HEK293 (cell line): Measurements from ENCODE around the gene SEPTIN3.
A peak's percentile ranks its signal among the peaks of the same experiment; 100 is the strongest.

ENCODE experiments used
- ELK4 ChIP-seq: IDR thresholded peaks from 2 replicates; pipeline ENCODE4 v1.6.1; 2011; ENCODE audit warnings: mild to moderate bottlenecking, low read depth, low read length, borderline replicate concordance
- GFI1B ChIP-seq: fragments of 450-650 bp; formaldehyde crosslinking; IDR thresholded peaks from 2 replicates; pipeline ENCODE4 v1.5.1; 2016; ENCODE audit warnings: missing biosample characterization, missing genetic modification characterization
- GLI4 ChIP-seq: fragments of 450-650 bp; formaldehyde crosslinking; IDR thresholded peaks from 2 replicates; pipeline ENCODE4 v1.5.1; 2016; ENCODE audit warnings: missing biosample characterization, missing genetic modification characterization
- HIC1 ChIP-seq: fragments of 450-650 bp; formaldehyde crosslinking; IDR thresholded peaks from 2 replicates; pipeline ENCODE4 v1.5.1; 2016; ENCODE audit warnings: missing biosample characterization, missing genetic modification characterization
- HOXA7 ChIP-seq: sonication (generic); formaldehyde crosslinking; IDR thresholded peaks from 2 replicates; pipeline ENCODE4 v1.8.1; 2022; ENCODE audit warnings: missing genetic modification reagents, borderline replicate concordance
- IKZF3 ChIP-seq: fragments of 450-650 bp; IDR thresholded peaks from 2 replicates; pipeline ENCODE4 v1.5.0; 2018; ENCODE audit warnings: missing biosample characterization, mild to moderate bottlenecking, missing genetic modification characterization, moderate library complexity
- INSM2 ChIP-seq: fragments of 450-650 bp; formaldehyde crosslinking; IDR thresholded peaks from 2 replicates; pipeline ENCODE4 v1.5.1; 2016; ENCODE audit warnings: missing biosample characterization, missing genetic modification characterization
- KLF16 ChIP-seq: fragments of 450-650 bp; formaldehyde crosslinking; IDR thresholded peaks from 2 replicates; pipeline ENCODE4 v1.5.1; 2017; ENCODE audit warnings: missing biosample characterization, missing genetic modification characterization
- KLF17 ChIP-seq: fragments of 450-650 bp; formaldehyde crosslinking; IDR thresholded peaks from 2 replicates; pipeline ENCODE4 v1.5.1; 2016; ENCODE audit warnings: missing biosample characterization, missing genetic modification characterization
- MEIS1 ChIP-seq: sonication (generic); formaldehyde crosslinking; IDR thresholded peaks from 2 replicates; pipeline ENCODE4 v1.8.1; 2022; ENCODE audit warnings: missing genetic modification reagents, mild to moderate bottlenecking, borderline replicate concordance
- PRDM6 ChIP-seq: fragments of 450-650 bp; formaldehyde crosslinking; IDR thresholded peaks from 2 replicates; pipeline ENCODE4 v1.5.1; 2017; ENCODE audit warnings: missing biosample characterization, missing genetic modification characterization
- ZBTB20 ChIP-seq: fragments of 450-650 bp; formaldehyde crosslinking; IDR thresholded peaks from 2 replicates; pipeline ENCODE4 v1.5.1; 2016; ENCODE audit warnings: missing biosample characterization, missing genetic modification characterization
- ZNF10 ChIP-seq: fragments of 450-650 bp; formaldehyde crosslinking; IDR thresholded peaks from 2 replicates; pipeline ENCODE4 v1.5.1; 2017; ENCODE audit warnings: missing biosample characterization, missing genetic modification characterization
- ZNF324 ChIP-seq: fragments of 450-650 bp; formaldehyde crosslinking; IDR thresholded peaks from 2 replicates; pipeline ENCODE4 v1.5.1; 2016; ENCODE audit warnings: missing biosample characterization, missing genetic modification characterization
- ZNF354C ChIP-seq: fragments of 450-650 bp; formaldehyde crosslinking; IDR thresholded peaks from 2 replicates; pipeline ENCODE4 v1.5.1; 2016; ENCODE audit warnings: missing biosample characterization, missing genetic modification characterization, low read depth, borderline replicate concordance
- ZNF391 ChIP-seq: fragments of 450-650 bp; formaldehyde crosslinking; IDR thresholded peaks from 2 replicates; pipeline ENCODE4 v1.5.1; 2016; ENCODE audit warnings: low read depth, missing biosample characterization, missing genetic modification characterization, borderline replicate concordance
- ZNF394 ChIP-seq: fragments of 450-650 bp; formaldehyde crosslinking; IDR thresholded peaks from 2 replicates; pipeline ENCODE4 v1.5.1; 2016; ENCODE audit warnings: missing biosample characterization, missing genetic modification characterization, mild to moderate bottlenecking, moderate library complexity, borderline replicate concordance
- ZNF398 ChIP-seq: fragments of 450-650 bp; formaldehyde crosslinking; IDR thresholded peaks from 2 replicates; pipeline ENCODE4 v1.5.1; 2017; ENCODE audit warnings: missing biosample characterization, missing genetic modification characterization
- ZNF416 ChIP-seq: fragments of 450-650 bp; formaldehyde crosslinking; IDR thresholded peaks from 2 replicates; pipeline ENCODE4 v1.5.1; 2016; ENCODE audit warnings: missing biosample characterization, missing genetic modification characterization
- ZNF473 ChIP-seq: fragments of 450-650 bp; formaldehyde crosslinking; IDR thresholded peaks from 2 replicates; pipeline ENCODE4 v1.5.1; 2017; ENCODE audit warnings: missing biosample characterization, missing genetic modification characterization
- ZNF514 ChIP-seq: fragments of 450-650 bp; formaldehyde crosslinking; IDR thresholded peaks from 2 replicates; pipeline ENCODE4 v1.5.1; 2016; ENCODE audit warnings: missing biosample characterization, missing genetic modification characterization
- ZNF530 ChIP-seq: fragments of 450-650 bp; formaldehyde crosslinking; IDR thresholded peaks from 2 replicates; pipeline ENCODE4 v1.5.1; 2016; ENCODE audit warnings: low read depth, missing biosample characterization, missing genetic modification characterization
- ZNF544 ChIP-seq: fragments of 450-650 bp; formaldehyde crosslinking; IDR thresholded peaks from 2 replicates; pipeline ENCODE4 v1.5.0; 2017; ENCODE audit warnings: missing biosample characterization, missing genetic modification characterization
- ZNF558 ChIP-seq: fragments of 450-650 bp; formaldehyde crosslinking; IDR thresholded peaks from 2 replicates; pipeline ENCODE4 v1.5.1; 2016; ENCODE audit warnings: missing biosample characterization, missing genetic modification characterization
- ZNF670 ChIP-seq: fragments of 450-650 bp; formaldehyde crosslinking; IDR thresholded peaks from 2 replicates; pipeline ENCODE4 v1.5.1; 2016; ENCODE audit warnings: missing biosample characterization, missing genetic modification characterization, low read depth
- ZNF830 ChIP-seq: fragments of 450-650 bp; IDR thresholded peaks from 2 replicates; pipeline ENCODE4 v1.5.0; 2018; ENCODE audit warnings: missing biosample characterization, missing genetic modification characterization, low read depth, mild to moderate bottlenecking, moderate library complexity
- ZSCAN18 ChIP-seq: fragments of 450-650 bp; formaldehyde crosslinking; IDR thresholded peaks from 2 replicates; pipeline ENCODE4 v1.5.1; 2016; ENCODE audit warnings: missing biosample characterization, missing genetic modification characterization
- ZSCAN30 ChIP-seq: fragments of 450-650 bp; IDR thresholded peaks from 2 replicates; pipeline ENCODE4 v1.5.1; 2018; ENCODE audit warnings: missing biosample characterization, mild to moderate bottlenecking, missing genetic modification characterization, moderate library complexity

SEPTIN3 gene

GRCh38 chr22:41946629-41947423 is 22.4 kb upstream of the SEPTIN3 start, which contains the start of gene CENPM (continued):
- TF ChIP-seq HOXA7 (CRISPR knock-in tag) (no peak), GFI1B (tag by site-specific recombination) (no peak), ZNF830 (no peak), ZNF391 (no peak; the same call in 1 of the 2 replicates), ELK4 (no peak), KLF17 (tag by site-specific recombination) (peak; percentile 59; the same call in 1 of the 2 replicates), ZNF670 (tag by site-specific recombination) (no peak), INSM2 (0 out of 2 replicates have a peak, but pooled peaks have one; percentile 8), ZSCAN18 (no peak), ZNF416 (no peak), ZNF514 (tag by site-specific recombination) (no peak), ZNF324 (tag by site-specific recombination) (no peak), ZSCAN30 (tag by site-specific recombination) (peak; percentile 79), PRDM6 (no peak), ZNF398 (tag by site-specific recombination) (0 out of 2 replicates have a peak, but pooled peaks have one; percentile 1), GLI4 (tag by site-specific recombination) (no peak), IKZF3 (tag by site-specific recombination) (peak; percentile 98), HIC1 (tag by site-specific recombination) (0 out of 2 replicates have a peak, but pooled peaks have one; percentile 2), ZBTB20 (tag by site-specific recombination) (peak; percentile 36; the same call in 1 of the 2 replicates), MEIS1 (CRISPR knock-in tag) (no peak), ZNF473 (tag by site-specific recombination) (no peak), ZNF394 (tag by site-specific recombination) (no peak; the same call in 1 of the 2 replicates), ZNF558 (tag by site-specific recombination) (no peak), ZNF530 (tag by site-specific recombination) (no peak), ZNF10 (no peak), KLF16 (tag by site-specific recombination) (peak; percentile 77), ZNF544 (tag by site-specific recombination) (no peak), ZNF354C (no peak)
